Astrocyte of the cerebellum (primary cell): ENCODE measurements around the gene TBXA2R.

Experiments used
- DNase-seq: peaks from one replicate; pipeline ENCODE4 v3.0.0-alpha.2; 2011; ENCODE audit warnings: low read depth
- H3K4me3 ChIP-seq: 2 replicates; pipeline ENCODE4 v1.5.1; 2011; ENCODE audit warnings: mild to moderate bottlenecking, low read depth, low read length, moderate library complexity
- CTCF ChIP-seq: IDR thresholded peaks from 2 replicates; pipeline ENCODE4 v1.5.1; 2012; ENCODE audit warnings: low read length, low read depth, moderate library complexity, mild to moderate bottlenecking; ENCODE audit errors: missing control alignments
- in situ Hi-C: cut with HindIII; loops from 2 replicates; pipeline ENCODE4 v1.10.0; 2017; ENCODE audit warnings: low sequenced_read_pairs

The TBXA2R gene

GRCh38 chr19:3609779-3610719 lies 3.4 kb upstream of the TBXA2R start:
- no peak for TF ChIP-seq CTCF
- H3K4me3 ChIP-seq, result no peak overlapping the region
- in situ Hi-C loops, result no loop called here
- no peak for DNase-seq

GRCh38 chr19:3608750-3609322 lies 2.2 kb upstream of the TBXA2R start:
- no peak for DNase-seq
- TF ChIP-seq CTCF, result no peak
- in situ Hi-C loops, result no loop called here
- H3K4me3 ChIP-seq, result no peak overlapping the region

DNA sequence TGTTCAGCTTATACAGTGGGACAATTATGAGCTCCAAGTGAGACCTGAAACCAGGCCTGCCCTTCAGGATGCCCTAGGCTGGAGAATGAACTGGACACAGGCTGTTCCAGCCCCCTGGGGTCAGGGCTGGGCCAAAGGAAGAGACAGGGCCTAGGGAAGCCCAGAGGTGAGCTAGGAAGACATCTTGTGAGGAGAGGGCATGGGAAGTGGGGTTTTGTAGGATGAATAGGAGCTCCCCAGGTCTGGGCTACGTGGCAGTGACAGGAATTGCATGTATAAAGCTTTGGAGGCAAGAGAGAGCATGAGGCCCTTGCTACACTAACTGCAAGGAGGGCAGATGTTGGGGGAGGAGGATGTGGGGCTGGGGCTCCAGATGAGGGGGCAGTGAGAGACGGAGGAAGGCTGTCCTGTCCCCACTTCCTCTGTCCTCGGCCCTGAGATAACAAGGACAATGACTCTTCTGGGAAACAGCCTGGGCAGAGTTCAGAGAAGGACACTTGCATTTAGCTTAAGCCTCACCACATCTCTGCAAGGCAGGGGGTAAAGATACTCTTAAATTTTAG lies 1.5 kb upstream of the TBXA2R start:
- H3K4me3 ChIP-seq, result no peak overlapping the region
- in situ Hi-C loops, result no loop called here
- no peak for DNase-seq
- no peak for TF ChIP-seq CTCF

DNA sequence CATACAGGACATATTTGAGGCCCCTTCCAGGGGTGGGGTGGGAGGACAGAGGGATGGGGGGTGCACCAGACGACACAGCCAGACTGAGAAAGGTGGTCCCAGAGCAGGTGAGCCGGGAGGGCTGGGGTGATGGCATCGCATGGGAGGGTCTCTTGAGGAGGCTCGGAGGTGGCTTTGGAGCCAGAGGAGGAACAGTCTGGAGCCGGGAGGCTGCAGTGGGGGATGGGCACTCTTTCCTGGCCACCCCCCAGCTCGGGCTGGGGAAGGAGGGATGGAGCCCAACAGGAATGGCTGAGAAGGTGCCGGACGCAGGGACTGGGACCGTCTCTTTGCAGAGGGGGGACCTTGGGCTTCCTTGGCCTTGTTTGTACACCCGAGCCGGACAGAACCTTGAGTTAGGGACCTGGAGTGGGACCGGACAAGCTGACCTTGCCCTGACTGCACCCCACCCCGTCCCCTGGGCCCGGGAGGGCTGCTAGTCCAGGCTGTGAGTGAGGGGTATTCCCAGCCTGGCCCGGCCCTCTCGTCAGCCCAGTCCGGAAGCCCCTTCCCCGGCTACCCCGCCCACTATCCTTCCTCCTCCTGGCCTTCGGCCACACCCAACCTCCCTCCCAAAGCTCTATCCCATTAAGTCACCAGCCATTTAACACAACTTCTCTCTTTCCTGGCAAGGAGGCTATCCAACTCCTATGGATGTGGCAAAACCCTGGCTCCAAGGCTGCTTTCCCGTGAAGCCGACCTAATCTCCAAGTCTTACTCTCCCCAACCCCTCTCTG lies 816 bp upstream of the TBXA2R start:
- no peak for DNase-seq
- peak overlapping the region; percentile 46 for H3K4me3 ChIP-seq
- TF ChIP-seq CTCF, result no peak
- in situ Hi-C loops, result no loop called here

GRCh38 chr19:3606174-3606689 lies 443 bp downstream of the TBXA2R start:
- no peak for TF ChIP-seq CTCF
- peak overlapping the region; percentile 46 for H3K4me3 ChIP-seq
- no peak for DNase-seq
- in situ Hi-C loops, result no loop called here

DNA sequence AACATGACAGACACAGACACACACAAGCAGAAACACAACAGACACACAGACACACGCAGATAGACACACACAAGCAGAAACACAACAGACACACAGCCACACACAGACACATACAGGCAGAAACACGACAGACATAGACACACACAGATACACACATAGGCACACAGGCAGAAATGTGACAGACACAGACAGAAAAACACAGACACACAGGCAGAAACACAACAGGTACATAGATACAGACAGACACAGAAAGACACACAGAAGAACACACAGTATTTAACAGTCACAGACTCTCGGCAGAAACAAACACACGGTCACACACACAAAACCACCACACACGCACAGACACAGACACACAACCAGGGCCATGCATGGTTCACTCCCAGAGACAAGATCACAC lies 905 bp downstream of the TBXA2R start:
- no peak for DNase-seq
- H3K4me3 ChIP-seq, result peak overlapping the region; percentile 46
- in situ Hi-C loops, result no loop called here
- no peak for TF ChIP-seq CTCF
